IMR-90 (cell line): ENCODE data around the gene DNAI7. TPM values are rescaled to one million over a fixed set of nuclear protein-coding genes. Genes with fewer than 3 reads are reported as not detected.

ENCODE experiments used
- ATAC-seq: fragments of 200-7000 bp; cut with Tn5 transposase; 2 replicates; pipeline ENCODE4 v1.9.1; 2020; ENCODE audit warnings: low read depth, mild to moderate bottlenecking, moderate library complexity
- BruUV-seq: library from RNA; stranded (reverse); fragments of 400-500 nt; replicated peaks from 2 replicates; lab custom pipeline; 2021; lab: Mats Ljungman, UMichigan
- CTCF ChIA-PET: fragments of 300-600 bp; formaldehyde crosslinking; extraction: SDS; loops from one replicate; lab custom pipeline; 2021; ENCODE audit warnings: antibody characterized with exemption; lab: Yijun Ruan, JAX
- POLR2A ChIA-PET: fragments of 300-600 bp; sonication (Branson Sonifier 250); formaldehyde crosslinking; loops from one replicate; lab custom pipeline; 2022; ENCODE audit warnings: antibody characterized with exemption; ENCODE audit not compliant: unreplicated experiment; lab: Charles Lee
- DNase-seq: peaks from one replicate; pipeline ENCODE4 v3.0.0; 2013
- H2AFZ ChIP-seq: replicated peaks from 2 replicates; pipeline ENCODE3; 2013; ENCODE audit warnings: low read length, mild to moderate bottlenecking; ENCODE audit not compliant: poor library complexity
- H2AK5ac ChIP-seq: 2 replicates; pipeline ENCODE4 v1.6.1; 2013; ENCODE audit warnings: low read depth, low read length, inconsistent platforms
- H2AK9ac ChIP-seq: replicated peaks from 2 replicates; pipeline ENCODE3; 2013; ENCODE audit warnings: mild to moderate bottlenecking, low read depth, low read length, moderate library complexity; ENCODE audit not compliant: poor library complexity
- H2BK120ac ChIP-seq: 2 replicates; pipeline ENCODE4 v1.6.1; 2013; ENCODE audit warnings: low read depth, low read length, inconsistent platforms
- H2BK15ac ChIP-seq: 3 replicates; pipeline ENCODE4 v1.6.1; 2013; ENCODE audit warnings: low read depth, low read length, inconsistent platforms
- H2BK20ac ChIP-seq: 2 replicates; pipeline ENCODE4 v1.6.1; 2013; ENCODE audit warnings: low read depth, mild to moderate bottlenecking, inconsistent platforms, low read length, moderate library complexity
- H2BK5ac ChIP-seq: 2 replicates; pipeline ENCODE4 v1.6.1; 2013; ENCODE audit warnings: mild to moderate bottlenecking, low read depth, low read length, inconsistent platforms; ENCODE audit not compliant: poor library complexity, severe bottlenecking
- H3K14ac ChIP-seq: replicated peaks from 2 replicates; pipeline ENCODE4 v1.6.1; 2013; ENCODE audit warnings: low read depth, low read length, inconsistent platforms
- H3K18ac ChIP-seq: 2 replicates; pipeline ENCODE4 v1.6.1; 2013; ENCODE audit warnings: low read depth, low read length, control low read depth
- H3K23ac ChIP-seq: 2 replicates; pipeline ENCODE4 v1.6.1; 2013; ENCODE audit warnings: low read depth, low read length, inconsistent platforms
- H3K27ac ChIP-seq: 2 replicates; pipeline ENCODE4 v1.5.1; 2013; ENCODE audit warnings: mild to moderate bottlenecking, control low read depth, low read length; ENCODE audit not compliant: insufficient read depth
- H3K27me3 ChIP-seq: 2 replicates; pipeline ENCODE4 v1.6.1; 2013; ENCODE audit warnings: low read length; ENCODE audit not compliant: control insufficient read depth, insufficient read depth
- H3K36me3 ChIP-seq: 2 replicates; pipeline ENCODE4 v1.6.1; 2013; ENCODE audit warnings: low read length, mixed read lengths; ENCODE audit not compliant: control insufficient read depth, insufficient read depth
- H3K4ac ChIP-seq: 2 replicates; pipeline ENCODE4 v1.6.1; 2013; ENCODE audit warnings: low read depth, low read length, inconsistent platforms
- H3K4me1 ChIP-seq: 2 replicates; pipeline ENCODE4 v1.6.1; 2013; ENCODE audit warnings: low read length, mixed read lengths; ENCODE audit not compliant: control insufficient read depth, insufficient read depth
- H3K4me2 ChIP-seq: 2 replicates; pipeline ENCODE4 v1.6.1; 2013; ENCODE audit warnings: low read depth, mild to moderate bottlenecking, control low read depth, low read length, moderate library complexity
- H3K4me3 ChIP-seq: 2 replicates; pipeline ENCODE4 v1.5.1; 2013; ENCODE audit warnings: low read depth, mild to moderate bottlenecking, control low read depth, low read length, moderate library complexity; ENCODE audit not compliant: insufficient read depth
- H3K56ac ChIP-seq: 2 replicates; pipeline ENCODE4 v1.6.1; 2013; ENCODE audit warnings: low read length, inconsistent platforms; ENCODE audit not compliant: insufficient read depth; ENCODE audit errors: extremely low read depth
- H3K79me1 ChIP-seq, 2 experiments: 2 replicates each; pipeline ENCODE4 v1.6.1; 2013; ENCODE audit warnings: low read length in 2 of 2, inconsistent platforms in 1 of 2, low read depth in 1 of 2
- H3K9ac ChIP-seq: 2 replicates; pipeline ENCODE4 v1.6.1; 2013; ENCODE audit warnings: low read depth, low read length, control low read depth
- H3K9me1 ChIP-seq: 2 replicates; pipeline ENCODE4 v1.6.1; 2013; ENCODE audit warnings: low read length, inconsistent platforms; ENCODE audit not compliant: insufficient read depth
- H3K9me3 ChIP-seq: 2 replicates; pipeline ENCODE4 v1.6.1; 2013; ENCODE audit warnings: low read length; ENCODE audit not compliant: control insufficient read depth, insufficient read depth
- H4K20me1 ChIP-seq: 2 replicates; pipeline ENCODE4 v1.6.1; 2013; ENCODE audit warnings: low read length, inconsistent platforms; ENCODE audit not compliant: insufficient read depth
- H4K5ac ChIP-seq: 2 replicates; pipeline ENCODE4 v1.6.1; 2013; ENCODE audit warnings: mild to moderate bottlenecking, low read depth, low read length, control low read depth
- H4K8ac ChIP-seq, 2 experiments: 2 replicates each; pipeline ENCODE4 v1.6.1; 2013; ENCODE audit warnings: low read depth in 2 of 2, low read length in 2 of 2, control low read depth in 1 of 2, inconsistent platforms in 1 of 2
- H4K91ac ChIP-seq: 2 replicates; pipeline ENCODE4 v1.6.1; 2013; ENCODE audit warnings: low read depth, low read length, inconsistent platforms; ENCODE audit not compliant: insufficient read depth
- BHLHE40 ChIP-seq: fragments of 150-350 bp; IDR thresholded peaks from 2 replicates; pipeline ENCODE4 v1.6.1; 2016; ENCODE audit warnings: mild to moderate bottlenecking, low read depth, low read length
- CEBPB ChIP-seq: IDR thresholded peaks from 2 replicates; pipeline ENCODE4 v1.6.1; 2012; ENCODE audit warnings: low read depth, low read length, improper control_type of control experiment
- CHD1 ChIP-seq: IDR thresholded peaks from 2 replicates; pipeline ENCODE4 v1.6.1; 2012; ENCODE audit warnings: low read depth, low read length, improper control_type of control experiment
- CTCF ChIP-seq: conservative IDR thresholded peaks from 2 replicates; pipeline ENCODE4 v1.5.1; 2012; ENCODE audit warnings: mild to moderate bottlenecking, low read depth, low read length, improper control_type of control experiment
- ELK1 ChIP-seq: fragments of 150-350 bp; IDR thresholded peaks from 2 replicates; pipeline ENCODE4 v1.6.1; 2016; ENCODE audit warnings: low read depth, mild to moderate bottlenecking, low read length, moderate library complexity, borderline replicate concordance
- FOS ChIP-seq: fragments of 150-350 bp; IDR thresholded peaks from 2 replicates; pipeline ENCODE4 v1.6.1; 2016; ENCODE audit warnings: low read depth, low read length
- MAFK ChIP-seq: IDR thresholded peaks from 2 replicates; pipeline ENCODE4 v1.6.1; 2012; ENCODE audit warnings: low read depth, low read length, improper control_type of control experiment
- MAZ ChIP-seq: IDR thresholded peaks from 2 replicates; pipeline ENCODE4 v1.6.1; 2012; ENCODE audit warnings: low read depth, mild to moderate bottlenecking, low read length, improper control_type of control experiment, moderate library complexity, borderline replicate concordance
- MXI1 ChIP-seq: IDR thresholded peaks from 2 replicates; pipeline ENCODE4 v1.6.1; 2012; ENCODE audit warnings: low read depth, mild to moderate bottlenecking, low read length, moderate library complexity, borderline replicate concordance
- NFE2L2 ChIP-seq: fragments of 150-350 bp; IDR thresholded peaks from 2 replicates; pipeline ENCODE4 v1.6.1; 2016; ENCODE audit warnings: low read depth, mild to moderate bottlenecking, low read length
- POLR2A ChIP-seq: IDR thresholded peaks from 2 replicates; pipeline ENCODE4 v1.6.1; 2012; ENCODE audit warnings: mild to moderate bottlenecking, low read depth, low read length
- RAD21 ChIP-seq: IDR thresholded peaks from 2 replicates; pipeline ENCODE4 v1.6.1; 2012; ENCODE audit warnings: low read length, improper control_type of control experiment
- RCOR1 ChIP-seq: IDR thresholded peaks from 2 replicates; pipeline ENCODE4 v1.6.1; 2012; ENCODE audit warnings: mild to moderate bottlenecking, low read length, improper control_type of control experiment; ENCODE audit not compliant: insufficient replicate concordance
- RFX5 ChIP-seq: IDR thresholded peaks from 2 replicates; pipeline ENCODE4 v1.8.0; 2012; ENCODE audit warnings: low read depth, mild to moderate bottlenecking, low read length, moderate library complexity
- SMC3 ChIP-seq: fragments of 150-350 bp; IDR thresholded peaks from 2 replicates; pipeline ENCODE4 v1.6.1; 2016; ENCODE audit warnings: low read depth, mild to moderate bottlenecking, antibody characterized with exemption, low read length, moderate library complexity
- USF2 ChIP-seq: fragments of 150-350 bp; IDR thresholded peaks from 2 replicates; pipeline ENCODE4 v1.6.1; 2017; ENCODE audit warnings: mild to moderate bottlenecking, antibody characterized with exemption, low read length, low read depth
- WGBS, 2 experiments: methylation state at CpG; one replicate each; pipeline versions ENCODE4 v1.1.5 to v1.1.7; 2013; ENCODE audit warnings: missing lambda C conversion rate in 2 of 2; ENCODE audit not compliant: insufficient read length in 1 of 2; ENCODE audit errors: extremely low coverage in 2 of 2; 5-methylcytosine and 5-hydroxymethylcytosine counted together
- dilution Hi-C: fragments of 300-500 bp; cut with HindIII; formaldehyde crosslinking; loops from one replicate; pipeline ENCODE4 v1.14.3; 2018; ENCODE audit warnings: low sequenced_read_pairs; ENCODE audit not compliant: unreplicated experiment
- in situ Hi-C: fragments of 300-500 bp; cut with MboI; formaldehyde crosslinking; loops from 3 replicates; pipeline ENCODE4 v1.14.3; 2019; ENCODE audit warnings: low sequenced_read_pairs, inconsistent platforms, mixed read lengths
- intact Hi-C: fragments of 100-400 bp; cut with micrococcal nuclease; formaldehyde crosslinking; loops from 2 replicates; pipeline ENCODE4 v1.10.0; 2022
- polyA plus RNA-seq, 3 experiments: library from polyadenylated mRNA; depleted of rRNA; stranded (reverse); fragments of >200 nt; gene quantifications; 2 replicates each; pipeline ENCODE4 v1.2.3, GENCODE V29; 2012; ENCODE audit warnings: low replicate concordance in 1 of 3
- total RNA-seq: library from RNA; depleted of rRNA; stranded (reverse); fragments of >200 nt; gene quantifications from 2 replicates; pipeline ENCODE4 v1.2.3, GENCODE V29; 2012

DNAI7 gene
- total and polyA plus RNA-seq, 2 of the 4 experiments (the other 2 are of a cell fraction): under 0.01 to 0.07 TPM

GRCh38 chr12:25184132-25184531 lies 10.8 kb downstream of the DNAI7 start:
- Histone ChIP-seq H4K8ac (no peak overlapping the region), H3K4me1 (no peaks in the 10 kb centered on the region; the same call in 1 of the 2 replicates), H3K36me3 (no peaks in the 10 kb centered on the region), H2AFZ (no peak overlapping the region), H3K4me2 (no peak overlapping the region), H3K56ac (no peak overlapping the region), H3K4me3 (no peak overlapping the region), H4K20me1 (no peaks in the 10 kb centered on the region), H2BK20ac (no peak overlapping the region), H3K9ac (no peak overlapping the region), H2BK15ac (no peak overlapping the region), H2BK5ac (no peak overlapping the region), H4K91ac (no peak overlapping the region), H3K9me1 (peaks cover 3% of the 10 kb centered on the region; the same call in 1 of the 2 replicates), H3K27ac (no peak overlapping the region), H2AK9ac (no peak overlapping the region), H3K27me3 (no peaks in the 10 kb centered on the region), H2BK120ac (no peak overlapping the region), H3K14ac (no peak overlapping the region), H3K79me1 (no peaks in the 10 kb centered on the region), H2AK5ac (no peak overlapping the region), H3K9me3 (peaks cover 2% of the 10 kb centered on the region; the same call in 1 of the 2 replicates), H3K23ac (no peak overlapping the region), H3K4ac (no peak overlapping the region), H4K5ac (no peak overlapping the region), H3K18ac (no peak overlapping the region)
- ChIA-PET CTCF (no interaction called here), POLR2A (no interaction called here)
- DNase-seq: no peak
- in situ Hi-C loops (no loop called here), dilution Hi-C loops (no loop called here), intact Hi-C loops (no loop called here)
- no TSS peak for BruUV-seq
- no peak for TF ChIP-seq RAD21
- TF ChIP-seq SMC3: no peak
- TF ChIP-seq ELK1: no peak
- no peak for TF ChIP-seq FOS
- TF ChIP-seq MAZ: no peak
- TF ChIP-seq CEBPB: no peak
- no peak for TF ChIP-seq POLR2A
- TF ChIP-seq NFE2L2: no peak
- no peak for TF ChIP-seq CTCF
- no peak for TF ChIP-seq RCOR1
- no peak for TF ChIP-seq RFX5
- TF ChIP-seq CHD1: no peak
- no peak for TF ChIP-seq MXI1
- TF ChIP-seq MAFK: no peak
- no peak for TF ChIP-seq USF2
- TF ChIP-seq BHLHE40: no peak
- WGBS, 2 experiments: no CpG with 5 or more reads among the region's 2 CpGs
- no peak for ATAC-seq
